ENCODE results near the gene RBM26.

RBM26 gene

GRCh38 chr13:79392882-79393563 lies 13.0 kb downstream of the RBM26 start:
- no peak overlapping the region for H3K4me3 Mint-ChIP-seq
- peaks cover 26% of the 10 kb centered on the region for H3K9me3 Mint-ChIP-seq
- no peak for TF ChIP-seq CTCF (IDR thresholded peaks at IDR 0.05; ENCODE audit: unreplicated experiment in 3 of 3)
- H3K36me3 Mint-ChIP-seq (ENCODE audit: low read depth), result peaks cover 75% of the 10 kb centered on the region
- peak overlapping the region in 1 of 3 experiments; percentile 43 for H3K27ac Mint-ChIP-seq
- peaks cover 5% of the 10 kb centered on the region for H3K4me1 Mint-ChIP-seq
- H3K27me3 Mint-ChIP-seq (ENCODE audit: low read depth), result no peaks in the 10 kb centered on the region

- Mint-ChIP-seq H3K27ac (no peak overlapping the region), H3K9me3 (peaks cover 7% of the 10 kb centered on the region), H3K4me3 (no peak overlapping the region), H3K36me3 (ENCODE audit: low read depth) (peaks cover 46% of the 10 kb centered on the region), H3K27me3 (ENCODE audit: low read depth) (no peaks in the 10 kb centered on the region), H3K4me1 (peaks cover 15% of the 10 kb centered on the region)
- no peak for TF ChIP-seq CTCF (IDR thresholded peaks at IDR 0.05; ENCODE audit: unreplicated experiment in 3 of 3)
These were observed 17.0 kb downstream of the RBM26 start for GRCh38 chr13:79389026-79389425.

- Mint-ChIP-seq H3K4me1 (peaks cover 18% of the 10 kb centered on the region), H3K27ac (peak overlapping the region in 1 of 3 experiments; percentile 40), H3K36me3 (ENCODE audit: low read depth) (peaks cover 41% of the 10 kb centered on the region), H3K27me3 (ENCODE audit: low read depth) (no peaks in the 10 kb centered on the region), H3K9me3 (peaks cover 9% of the 10 kb centered on the region), H3K4me3 (no peak overlapping the region)
- no peak for TF ChIP-seq CTCF (IDR thresholded peaks at IDR 0.05; ENCODE audit: unreplicated experiment in 3 of 3)
These were observed 18.2 kb downstream of the RBM26 start for GRCh38 chr13:79387853-79388252.

- Mint-ChIP-seq H3K4me3 (no peak overlapping the region), H3K27ac (no peak overlapping the region), H3K27me3 (ENCODE audit: low read depth) (no peaks in the 10 kb centered on the region), H3K4me1 (peaks cover 27% of the 10 kb centered on the region), H3K9me3 (peaks cover 6% of the 10 kb centered on the region), H3K36me3 (ENCODE audit: low read depth) (peaks cover 39% of the 10 kb centered on the region)
- TF ChIP-seq CTCF (IDR thresholded peaks at IDR 0.05; ENCODE audit: unreplicated experiment in 3 of 3), result no peak
These were observed 19.8 kb downstream of the RBM26 start for GRCh38 chr13:79386125-79386826.

- Mint-ChIP-seq H3K4me3 (no peak overlapping the region), H3K9me3 (peaks cover 6% of the 10 kb centered on the region), H3K4me1 (peaks cover 31% of the 10 kb centered on the region)
These were observed 20.4 kb downstream of the RBM26 start for GRCh38 chr13:79385694-79386093.

More at GRCh38 chr13:79385694-79386093, 20.4 kb downstream of the RBM26 start:
- peaks cover 36% of the 10 kb centered on the region for H3K36me3 Mint-ChIP-seq (ENCODE audit: low read depth)
- no peak overlapping the region for H3K27ac Mint-ChIP-seq
- H3K27me3 Mint-ChIP-seq (ENCODE audit: low read depth), result no peaks in the 10 kb centered on the region
- no peak for TF ChIP-seq CTCF (IDR thresholded peaks at IDR 0.05; ENCODE audit: unreplicated experiment in 3 of 3)

All from nephron (organoid).